ENCODE results near the gene SPINK5. TPM values are rescaled to one million over a fixed set of nuclear protein-coding genes. Genes with fewer than 3 reads are reported as not detected.

The SPINK5 gene
- polyA plus RNA-seq, 1 donor from 2014 or later = 1.8 TPM

DNA sequence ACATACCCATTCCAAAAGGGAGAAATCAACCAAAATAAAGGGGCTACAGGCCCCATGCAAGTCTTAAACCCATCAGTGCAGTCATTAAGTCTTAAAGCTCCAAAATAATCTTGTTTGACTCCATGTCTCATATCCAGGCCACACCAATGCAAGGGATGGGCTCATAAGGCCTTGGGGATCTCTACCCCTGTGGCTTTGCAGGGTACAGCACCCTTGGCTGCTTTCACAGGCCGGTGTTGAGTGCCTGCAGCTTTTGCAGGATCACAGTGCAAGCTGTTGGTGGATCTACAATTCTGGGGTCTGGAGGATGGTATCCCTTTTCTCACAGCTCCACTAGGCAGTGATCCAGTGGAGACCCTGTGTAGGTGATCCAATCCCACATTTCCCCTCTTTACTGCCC is 99.6 kb downstream of the SPINK5 start:
- Histone ChIP-seq H3K4me2 (ENCODE audit: low read length) (no peak overlapping the region), H3K4me3 (ENCODE audit: low read length) (no peak overlapping the region), H3K36me3 (ENCODE audit: insufficient read depth, low read length) (no peaks in the 10 kb centered on the region), H3K27me3 (ENCODE audit: insufficient read depth, low read depth, low read length) (no peaks in the 10 kb centered on the region), H3K9ac (ENCODE audit: low read length) (no peak overlapping the region), H4K20me1 (ENCODE audit: insufficient read depth) (no peaks in the 10 kb centered on the region), H2AFZ (ENCODE audit: low read depth, low read length) (no peak overlapping the region), H3K9me3 (ENCODE audit: low read length) (no peaks in the 10 kb centered on the region), H3K79me2 (replicated peaks; ENCODE audit: insufficient read depth, low read length) (no peaks in the 10 kb centered on the region), H3K9me2 (ENCODE audit: insufficient read depth, low read length) (no peaks in the 10 kb centered on the region), H3K27ac (ENCODE audit: low read length) (no peak overlapping the region), H3F3A (ENCODE audit: insufficient read depth, low read length, poor library complexity, severe bottlenecking) (no peaks in the 10 kb centered on the region)
- TF ChIP-seq SMC3 (conservative IDR thresholded peaks at IDR 0.05; ENCODE audit: poor library complexity) = no peak
- TF ChIP-seq, protein P1, sequence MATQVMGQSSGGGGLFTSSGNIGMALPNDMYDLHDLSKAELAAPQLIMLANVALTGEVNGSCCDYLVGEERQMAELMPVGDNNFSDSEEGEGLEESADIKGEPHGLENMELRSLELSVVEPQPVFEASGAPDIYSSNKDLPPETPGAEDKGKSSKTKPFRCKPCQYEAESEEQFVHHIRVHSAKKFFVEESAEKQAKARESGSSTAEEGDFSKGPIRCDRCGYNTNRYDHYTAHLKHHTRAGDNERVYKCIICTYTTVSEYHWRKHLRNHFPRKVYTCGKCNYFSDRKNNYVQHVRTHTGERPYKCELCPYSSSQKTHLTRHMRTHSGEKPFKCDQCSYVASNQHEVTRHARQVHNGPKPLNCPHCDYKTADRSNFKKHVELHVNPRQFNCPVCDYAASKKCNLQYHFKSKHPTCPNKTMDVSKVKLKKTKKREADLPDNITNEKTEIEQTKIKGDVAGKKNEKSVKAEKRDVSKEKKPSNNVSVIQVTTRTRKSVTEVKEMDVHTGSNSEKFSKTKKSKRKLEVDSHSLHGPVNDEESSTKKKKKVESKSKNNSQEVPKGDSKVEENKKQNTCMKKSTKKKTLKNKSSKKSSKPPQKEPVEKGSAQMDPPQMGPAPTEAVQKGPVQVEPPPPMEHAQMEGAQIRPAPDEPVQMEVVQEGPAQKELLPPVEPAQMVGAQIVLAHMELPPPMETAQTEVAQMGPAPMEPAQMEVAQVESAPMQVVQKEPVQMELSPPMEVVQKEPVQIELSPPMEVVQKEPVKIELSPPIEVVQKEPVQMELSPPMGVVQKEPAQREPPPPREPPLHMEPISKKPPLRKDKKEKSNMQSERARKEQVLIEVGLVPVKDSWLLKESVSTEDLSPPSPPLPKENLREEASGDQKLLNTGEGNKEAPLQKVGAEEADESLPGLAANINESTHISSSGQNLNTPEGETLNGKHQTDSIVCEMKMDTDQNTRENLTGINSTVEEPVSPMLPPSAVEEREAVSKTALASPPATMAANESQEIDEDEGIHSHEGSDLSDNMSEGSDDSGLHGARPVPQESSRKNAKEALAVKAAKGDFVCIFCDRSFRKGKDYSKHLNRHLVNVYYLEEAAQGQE (IDR thresholded peaks at IDR 0.05; ENCODE audit: borderline replicate concordance) = no peak
- TF ChIP-seq RAD21 (conservative IDR thresholded peaks at IDR 0.05) = no peak
- no peak for TF ChIP-seq EZH2 (IDR thresholded peaks at IDR 0.05; ENCODE audit: borderline replicate concordance, insufficient read depth, low read length, poor library complexity, severe bottlenecking)
- TF ChIP-seq EP300 (conservative IDR thresholded peaks at IDR 0.05; ENCODE audit: poor library complexity, severe bottlenecking) = no peak

DNA sequence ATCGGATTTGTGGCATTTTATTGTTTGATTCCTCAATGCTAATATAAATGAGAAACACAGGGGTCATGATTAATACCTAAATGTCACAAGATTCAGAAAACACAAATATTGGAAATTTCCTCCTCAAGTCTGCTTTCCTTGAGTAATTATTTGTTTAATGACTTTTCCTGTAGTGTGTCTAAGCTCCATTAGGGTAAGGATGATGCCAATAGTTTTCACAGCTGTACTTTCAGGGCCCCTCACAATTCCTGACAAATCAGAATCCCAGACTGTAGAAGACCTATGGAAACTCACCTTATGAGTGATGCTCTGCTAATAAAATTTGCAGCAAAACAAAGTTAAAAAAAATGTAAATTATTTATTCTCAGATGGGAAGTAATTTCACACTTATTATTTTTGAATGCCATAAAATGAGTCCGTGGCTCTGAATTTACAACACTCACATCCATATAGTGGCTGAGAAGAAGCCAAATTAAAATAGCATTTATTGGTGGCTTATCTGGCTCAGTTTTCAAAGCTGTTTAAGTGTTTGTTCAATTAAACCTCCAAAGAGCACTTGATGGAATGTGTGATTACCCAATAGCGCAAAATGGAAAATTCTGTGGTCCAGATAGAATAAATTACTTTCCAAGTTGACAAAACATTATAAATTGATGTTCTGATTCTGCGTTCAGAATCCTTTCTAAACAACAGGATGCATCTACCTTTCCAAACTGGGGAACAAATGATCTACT is 102.9 kb downstream of the SPINK5 start:
- Histone ChIP-seq H3K27me3 (ENCODE audit: insufficient read depth, low read depth, low read length) (no peaks in the 10 kb centered on the region), H3K9me2 (ENCODE audit: insufficient read depth, low read length) (no peaks in the 10 kb centered on the region), H3K4me3 (ENCODE audit: low read length) (no peak overlapping the region), H3F3A (ENCODE audit: insufficient read depth, low read length, poor library complexity, severe bottlenecking) (no peaks in the 10 kb centered on the region), H3K79me2 (replicated peaks; ENCODE audit: insufficient read depth, low read length) (no peaks in the 10 kb centered on the region), H2AFZ (ENCODE audit: low read depth, low read length) (no peak overlapping the region), H3K36me3 (ENCODE audit: insufficient read depth, low read length) (no peaks in the 10 kb centered on the region), H3K9ac (ENCODE audit: low read length) (no peak overlapping the region), H3K9me3 (ENCODE audit: low read length) (no peaks in the 10 kb centered on the region), H3K27ac (ENCODE audit: low read length) (no peak overlapping the region), H3K4me2 (ENCODE audit: low read length) (no peak overlapping the region), H4K20me1 (ENCODE audit: insufficient read depth) (no peaks in the 10 kb centered on the region)
- no peak for TF ChIP-seq POLR2AphosphoS5 (IDR thresholded peaks at IDR 0.05)
- no peak for TF ChIP-seq SMC3 (conservative IDR thresholded peaks at IDR 0.05; ENCODE audit: poor library complexity)
- TF ChIP-seq TAF1 (IDR thresholded peaks at IDR 0.05; ENCODE audit: low read depth) = no peak
- TF ChIP-seq EZH2 (IDR thresholded peaks at IDR 0.05; ENCODE audit: borderline replicate concordance, insufficient read depth, low read length, poor library complexity, severe bottlenecking) = no peak

DNA sequence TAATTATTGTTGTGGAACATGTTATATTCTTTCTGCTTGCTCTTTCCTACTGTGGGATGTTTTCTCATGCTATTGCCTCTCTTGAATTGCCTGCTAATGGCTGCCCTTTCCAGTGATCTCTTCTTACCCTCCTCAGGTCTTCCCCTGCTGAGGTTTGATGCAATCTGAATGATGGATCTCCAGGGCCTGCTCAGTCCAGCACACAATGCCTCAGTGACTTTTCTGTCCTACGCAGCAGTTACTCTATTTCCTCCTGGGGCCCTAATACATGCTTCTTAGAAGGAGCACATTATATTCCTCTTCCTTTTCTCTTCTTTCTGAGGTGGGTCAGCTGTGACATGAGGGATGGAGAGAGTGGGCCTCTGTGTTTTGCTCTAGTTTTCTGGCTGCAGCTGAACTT is 104.5 kb downstream of the SPINK5 start, which contains the start of gene SPINK14:
Gene SPINK14, plus strand, starts transcription at position 301 of the 400 bp plus-strand sequence. CDS start 1,187 bp downstream, outside the sequence.
- Histone ChIP-seq H3K9me3 (ENCODE audit: low read length) (no peaks in the 10 kb centered on the region), H4K20me1 (ENCODE audit: insufficient read depth) (no peaks in the 10 kb centered on the region), H3K4me3 (ENCODE audit: low read length) (no peak within 1 kb of the TSS), H3F3A (ENCODE audit: insufficient read depth, low read length, poor library complexity, severe bottlenecking) (no peaks in the 10 kb centered on the region), H3K4me2 (ENCODE audit: low read length) (no peak within 1 kb of the TSS), H3K9ac (ENCODE audit: low read length) (no peak within 1 kb of the TSS), H3K36me3 (ENCODE audit: insufficient read depth, low read length) (no peaks in the 10 kb centered on the region), H3K27me3 (ENCODE audit: insufficient read depth, low read depth, low read length) (no peaks in the 10 kb centered on the region), H3K9me2 (ENCODE audit: insufficient read depth, low read length) (no peaks in the 10 kb centered on the region), H3K27ac (ENCODE audit: low read length) (no peak within 1 kb of the TSS), H2AFZ (ENCODE audit: low read depth, low read length) (no peak within 1 kb of the TSS), H3K79me2 (replicated peaks; ENCODE audit: insufficient read depth, low read length) (no peaks in the 10 kb centered on the region)
- TF ChIP-seq, protein P1 (IDR thresholded peaks at IDR 0.05; ENCODE audit: borderline replicate concordance) = no peak
- TF ChIP-seq TAF1 (IDR thresholded peaks at IDR 0.05; ENCODE audit: low read depth) (no peak), RAD21 (conservative IDR thresholded peaks at IDR 0.05) (no peak), POLR2AphosphoS5 (IDR thresholded peaks at IDR 0.05) (no peak), SMC3 (conservative IDR thresholded peaks at IDR 0.05; ENCODE audit: poor library complexity) (no peak), EZH2 (IDR thresholded peaks at IDR 0.05; ENCODE audit: borderline replicate concordance, insufficient read depth, low read length, poor library complexity, severe bottlenecking) (no peak), MXI1 (conservative IDR thresholded peaks at IDR 0.05; ENCODE audit: poor library complexity, severe bottlenecking) (no peak)
- TF ChIP-seq, protein P2, sequence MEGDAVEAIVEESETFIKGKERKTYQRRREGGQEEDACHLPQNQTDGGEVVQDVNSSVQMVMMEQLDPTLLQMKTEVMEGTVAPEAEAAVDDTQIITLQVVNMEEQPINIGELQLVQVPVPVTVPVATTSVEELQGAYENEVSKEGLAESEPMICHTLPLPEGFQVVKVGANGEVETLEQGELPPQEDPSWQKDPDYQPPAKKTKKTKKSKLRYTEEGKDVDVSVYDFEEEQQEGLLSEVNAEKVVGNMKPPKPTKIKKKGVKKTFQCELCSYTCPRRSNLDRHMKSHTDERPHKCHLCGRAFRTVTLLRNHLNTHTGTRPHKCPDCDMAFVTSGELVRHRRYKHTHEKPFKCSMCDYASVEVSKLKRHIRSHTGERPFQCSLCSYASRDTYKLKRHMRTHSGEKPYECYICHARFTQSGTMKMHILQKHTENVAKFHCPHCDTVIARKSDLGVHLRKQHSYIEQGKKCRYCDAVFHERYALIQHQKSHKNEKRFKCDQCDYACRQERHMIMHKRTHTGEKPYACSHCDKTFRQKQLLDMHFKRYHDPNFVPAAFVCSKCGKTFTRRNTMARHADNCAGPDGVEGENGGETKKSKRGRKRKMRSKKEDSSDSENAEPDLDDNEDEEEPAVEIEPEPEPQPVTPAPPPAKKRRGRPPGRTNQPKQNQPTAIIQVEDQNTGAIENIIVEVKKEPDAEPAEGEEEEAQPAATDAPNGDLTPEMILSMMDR (IDR thresholded peaks at IDR 0.05; ENCODE audit: poor library complexity, severe bottlenecking) = no peak

Measured in neural cell (in vitro differentiated cells).